GM12801 (cell line): Measurements from ENCODE around the gene ARHGAP42.

Experiments
- CTCF ChIP-seq: IDR thresholded peaks from one replicate; pipeline ENCODE4 v1.5.1; 2011; ENCODE audit warnings: control low read depth; ENCODE audit not compliant: insufficient read length; ENCODE audit errors: extremely low read depth

The ARHGAP42 gene

DNA sequence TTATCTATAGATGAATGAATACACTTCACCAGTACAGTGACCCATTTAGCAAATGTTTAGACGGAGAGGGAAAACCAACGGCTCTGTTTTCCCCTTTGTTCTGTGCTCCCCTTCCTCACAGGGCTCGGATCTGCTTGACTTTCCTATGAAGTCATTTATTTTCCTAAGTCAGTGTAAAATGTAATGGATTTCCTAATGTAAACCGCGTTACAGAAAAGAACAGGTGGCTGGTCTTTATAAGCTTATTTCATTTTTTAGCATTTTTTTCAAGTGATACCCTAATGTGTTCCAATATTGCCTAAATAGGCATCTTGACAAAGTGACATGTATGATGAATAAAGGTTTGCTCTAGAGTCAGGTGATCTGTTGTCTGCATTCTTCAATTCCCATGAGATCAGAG is 235.0 kb downstream of the ARHGAP42 start:
- no peak for TF ChIP-seq CTCF

DNA sequence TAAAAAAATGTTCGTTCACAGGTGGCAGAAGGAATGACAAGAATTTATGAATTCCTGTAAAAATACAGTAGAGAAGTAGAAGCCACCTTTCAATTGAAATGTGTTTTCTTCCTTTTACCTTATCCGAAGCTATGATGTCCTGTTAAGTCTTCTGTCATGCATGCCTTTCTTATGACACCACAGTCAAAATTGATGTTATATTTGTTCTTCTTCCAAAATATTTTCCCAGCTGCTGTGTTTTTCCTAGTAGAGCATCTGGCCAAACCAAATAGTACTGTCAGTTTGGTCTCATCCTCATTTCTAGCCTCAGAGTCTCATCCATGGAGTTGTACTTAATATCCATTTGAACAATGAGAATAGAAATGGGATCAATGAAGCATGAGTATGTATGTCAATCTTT is 236.5 kb downstream of the ARHGAP42 start:
- no peak for TF ChIP-seq CTCF

DNA sequence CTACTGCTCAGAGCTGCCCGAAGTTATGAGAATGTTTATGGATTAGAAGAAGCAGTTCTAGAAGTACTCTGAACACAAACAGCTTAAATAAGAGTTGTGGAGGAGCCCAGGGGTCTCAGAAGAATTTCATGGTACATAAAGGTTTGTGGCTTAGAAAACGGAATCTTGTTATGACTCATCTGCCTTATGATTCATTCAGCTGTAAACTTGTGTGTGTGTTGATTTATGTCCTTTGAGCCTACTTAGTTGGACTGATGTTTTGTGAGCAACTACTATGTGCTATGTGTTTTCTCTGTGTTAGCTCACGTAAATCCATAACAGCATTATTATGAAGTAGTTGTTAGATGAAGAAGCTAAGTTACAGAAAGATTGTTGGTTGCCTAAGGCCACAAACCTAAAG is 238.8 kb downstream of the ARHGAP42 start:
- no peak for TF ChIP-seq CTCF

DNA sequence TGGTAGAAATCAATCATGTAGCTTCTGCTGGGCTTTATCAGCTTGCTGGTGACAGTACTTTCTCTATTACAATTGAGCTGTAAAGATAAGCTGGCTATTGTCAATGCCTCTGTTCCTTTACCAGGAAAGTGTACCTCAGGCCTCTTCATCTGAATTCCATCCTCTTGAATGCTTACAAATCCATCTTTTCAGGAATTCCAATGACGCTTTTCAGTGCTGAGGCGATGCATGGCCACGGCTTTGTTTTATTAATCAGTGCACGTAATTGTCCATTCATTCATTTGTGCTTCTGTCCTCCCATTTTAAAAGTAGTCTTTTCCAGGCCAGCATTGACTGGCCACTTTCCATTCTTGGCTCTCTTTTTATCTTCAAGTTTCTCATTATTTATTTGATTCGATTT is 240.5 kb downstream of the ARHGAP42 start:
- TF ChIP-seq CTCF, result no peak

GRCh38 chr11:100928426-100928825 is 241.3 kb downstream of the ARHGAP42 start:
- no peak for TF ChIP-seq CTCF

DNA sequence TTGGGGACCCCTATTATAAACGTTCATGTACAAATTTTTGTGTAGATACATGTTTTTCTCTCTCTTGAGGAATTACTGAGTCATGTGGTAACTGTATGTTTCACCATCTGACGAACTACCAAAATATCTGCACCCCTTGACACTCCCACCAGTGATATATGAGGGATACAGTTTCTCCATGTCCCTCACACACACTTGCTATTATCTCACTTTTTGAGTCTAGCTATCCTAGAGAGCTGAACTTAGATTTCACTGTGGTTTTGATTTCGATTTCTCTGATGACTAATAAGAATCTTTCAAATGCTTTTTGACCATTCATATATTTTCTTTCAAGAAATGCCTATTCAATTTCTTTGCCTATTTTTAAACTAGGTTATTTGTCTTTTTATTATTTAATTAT is 242.3 kb downstream of the ARHGAP42 start:
- no peak for TF ChIP-seq CTCF

DNA sequence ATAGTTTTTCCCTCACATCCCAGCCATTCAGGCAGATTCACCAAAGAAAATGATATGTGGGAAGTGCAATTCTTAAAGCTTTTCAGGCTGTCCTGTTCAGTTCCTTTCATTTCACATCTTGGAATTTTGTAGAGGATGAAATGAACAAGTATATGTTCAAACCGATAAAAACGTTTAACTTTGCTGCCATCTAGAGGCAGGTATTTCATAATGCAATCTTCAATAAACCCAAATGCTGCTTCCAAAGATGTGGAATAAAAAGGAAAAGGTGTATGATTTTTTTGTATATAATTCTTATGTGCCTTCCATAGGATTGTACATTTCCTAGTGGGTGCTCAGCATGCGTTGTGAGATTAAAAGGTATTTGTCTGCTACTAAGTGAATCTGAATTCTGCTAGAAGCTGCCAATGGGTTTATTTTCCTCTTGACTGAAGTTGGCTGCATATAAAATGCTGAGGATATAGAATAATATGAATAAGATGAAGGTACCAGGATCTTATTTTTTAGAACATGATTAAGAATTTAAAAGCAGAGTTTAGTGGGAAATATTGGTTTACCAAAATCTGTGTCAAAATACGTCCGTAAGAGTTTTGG is 243.2 kb downstream of the ARHGAP42 start:
- TF ChIP-seq CTCF, result no peak

GRCh38 chr11:100932474-100933100 is 245.5 kb downstream of the ARHGAP42 start:
- no peak for TF ChIP-seq CTCF
